Neural progenitor cell (in vitro differentiated cells): ENCODE data around the gene KCTD12. TPM values are rescaled to one million over a fixed set of nuclear protein-coding genes. Genes with fewer than 3 reads are reported as not detected.

Source experiments
- DNase-seq: peaks from one replicate; pipeline ENCODE4 v3.0.0-alpha.2; 2016; ENCODE audit warnings: low spot score
- H2AFZ ChIP-seq: fragments of 200-600 bp; sonication (generic); replicated peaks from 2 replicates; pipeline ENCODE4 v1.6.1; 2016; ENCODE audit warnings: antibody characterized with exemption
- H3F3A ChIP-seq: fragments of 200-600 bp; sonication (generic); 2 replicates; pipeline ENCODE4 v1.6.1; 2016; ENCODE audit warnings: antibody characterized with exemption, low read depth
- H3K27ac ChIP-seq: fragments of 200-600 bp; sonication (generic); 2 replicates; pipeline ENCODE4 v1.5.1; 2016; ENCODE audit warnings: mild to moderate bottlenecking
- H3K27me3 ChIP-seq: fragments of 200-600 bp; sonication (generic); 2 replicates; pipeline ENCODE4 v1.6.1; 2016; ENCODE audit warnings: mild to moderate bottlenecking, moderate library complexity
- H3K36me3 ChIP-seq: fragments of 200-600 bp; sonication (generic); 2 replicates; pipeline ENCODE4 v1.5.1; 2016
- H3K4me1 ChIP-seq: fragments of 200-600 bp; sonication (generic); 2 replicates; pipeline ENCODE4 v1.6.1; 2016; ENCODE audit warnings: mixed run types
- H3K4me2 ChIP-seq: fragments of 200-600 bp; sonication (generic); 2 replicates; pipeline ENCODE4 v1.6.1; 2016
- H3K4me3 ChIP-seq: fragments of 200-600 bp; sonication (generic); 2 replicates; pipeline ENCODE4 v1.5.1; 2016
- H3K79me2 ChIP-seq: fragments of 200-600 bp; sonication (generic); 2 replicates; pipeline ENCODE4 v1.6.1; 2016; ENCODE audit warnings: low read depth
- H3K9ac ChIP-seq: fragments of 200-600 bp; sonication (generic); 2 replicates; pipeline ENCODE4 v1.6.1; 2016
- H3K9me3 ChIP-seq: fragments of 200-600 bp; sonication (generic); 2 replicates; pipeline ENCODE4 v1.5.1; 2016; ENCODE audit warnings: low read depth
- H4K20me1 ChIP-seq: fragments of 200-600 bp; sonication (generic); 2 replicates; pipeline ENCODE4 v1.6.1; 2016; ENCODE audit warnings: low read depth
- H3K27ac Mint-ChIP-seq: 3 replicates; pipeline ENCODE4 v1.8.0; 2021; ENCODE audit warnings: mixed read lengths
- H3K27me3 Mint-ChIP-seq: 2 replicates; pipeline ENCODE4 v1.8.0; 2022; ENCODE audit warnings: low read depth, mild to moderate bottlenecking, inconsistent platforms, moderate library complexity, mixed read lengths; ENCODE audit not compliant: insufficient read depth
- H3K36me3 Mint-ChIP-seq: 3 replicates; pipeline ENCODE4 v1.8.0; 2021; ENCODE audit warnings: mixed read lengths
- H3K4me1 Mint-ChIP-seq: 3 replicates; pipeline ENCODE4 v1.8.0; 2021; ENCODE audit warnings: mixed read lengths
- H3K4me3 Mint-ChIP-seq: 3 replicates; pipeline ENCODE4 v1.8.0; 2021; ENCODE audit warnings: mild to moderate bottlenecking, moderate library complexity, mixed read lengths
- H3K9me3 Mint-ChIP-seq: 3 replicates; pipeline ENCODE4 v1.8.0; 2020; ENCODE audit warnings: mixed read lengths
- CTCF ChIP-seq: fragments of 200-600 bp; sonication (generic); IDR thresholded peaks from 2 replicates; pipeline ENCODE4 v1.5.1; 2017; ENCODE audit warnings: antibody characterized with exemption, mild to moderate bottlenecking
- EZH2 ChIP-seq: fragments of 200-600 bp; sonication (generic); IDR thresholded peaks from 2 replicates; pipeline ENCODE4 v1.6.1; 2017; ENCODE audit warnings: antibody characterized with exemption, mild to moderate bottlenecking, moderate library complexity
- EZH2phosphoT487 ChIP-seq: fragments of 200-600 bp; sonication (generic); IDR thresholded peaks from 2 replicates; pipeline ENCODE4 v1.6.1; 2017; ENCODE audit warnings: antibody characterized with exemption
- total RNA-seq: library from RNA; depleted of rRNA; stranded (reverse); fragments of >200 nt; gene quantifications from 2 replicates; pipeline ENCODE4 v1.2.3, GENCODE V29; 2015; ENCODE audit warnings: low replicate concordance

Gene KCTD12
- total RNA-seq, 1 donor from 2014 or later: 1.9 TPM

- Mint-ChIP-seq H3K4me1 (peaks cover 16% of the 10 kb centered on the region), H3K27me3 (no peaks in the 10 kb centered on the region), H3K4me3 (no peak overlapping the region), H3K36me3 (no peaks in the 10 kb centered on the region), H3K9me3 (no peaks in the 10 kb centered on the region), H3K27ac (no peak overlapping the region)
- no peak overlapping the region for H2AFZ ChIP-seq
- H3K4me2 ChIP-seq: no peak overlapping the region
- H3K36me3 ChIP-seq: no peaks in the 10 kb centered on the region
- TF ChIP-seq EZH2phosphoT487 (no peak), CTCF (no peak), EZH2 (no peak)
- no peaks in the 10 kb centered on the region for H3K79me2 ChIP-seq
- no peaks in the 10 kb centered on the region for H3K27me3 ChIP-seq
- H3K4me3 ChIP-seq: no peak overlapping the region
- no peak for DNase-seq
- no peaks in the 10 kb centered on the region for H3K4me1 ChIP-seq
- no peaks in the 10 kb centered on the region for H4K20me1 ChIP-seq
- H3K9me3 ChIP-seq: no peaks in the 10 kb centered on the region
- no peak overlapping the region for H3K9ac ChIP-seq
- H3F3A ChIP-seq: no peaks in the 10 kb centered on the region
- H3K27ac ChIP-seq: no peak overlapping the region
Observed at GRCh38 chr13:76832258-76832988, 53.8 kb downstream of the KCTD12 start.

- Histone ChIP-seq H3K27me3 (no peaks in the 10 kb centered on the region), H3K9ac (no peak overlapping the region), H3K4me2 (no peak overlapping the region), H2AFZ (no peak overlapping the region), H3K4me1 (no peaks in the 10 kb centered on the region), H4K20me1 (no peaks in the 10 kb centered on the region), H3K36me3 (no peaks in the 10 kb centered on the region), H3K4me3 (no peak overlapping the region), H3K9me3 (no peaks in the 10 kb centered on the region), H3K27ac (no peak overlapping the region), H3K79me2 (no peaks in the 10 kb centered on the region), H3F3A (no peaks in the 10 kb centered on the region)
- H3K9me3 Mint-ChIP-seq: no peaks in the 10 kb centered on the region
- H3K27me3 Mint-ChIP-seq: peaks cover 1% of the 10 kb centered on the region
- peaks cover 16% of the 10 kb centered on the region for H3K4me1 Mint-ChIP-seq
- DNase-seq: no peak
- TF ChIP-seq EZH2phosphoT487: no peak
- no peak for TF ChIP-seq EZH2
- no peak for TF ChIP-seq CTCF
- no peaks in the 10 kb centered on the region for H3K36me3 Mint-ChIP-seq
- no peak overlapping the region for H3K4me3 Mint-ChIP-seq
- H3K27ac Mint-ChIP-seq: no peak overlapping the region
Observed at GRCh38 chr13:76830805-76831204, 55.4 kb downstream of the KCTD12 start.

Other genes starting within 250 kb of the KCTD12 start
- not detected in 2 replicates for gene ACOD1, start 62.1 kb upstream of the KCTD12 start, total RNA-seq
- gene CLN5, start 105.7 kb upstream of the KCTD12 start, total RNA-seq: 14.3 and 28.5 TPM in 2 replicates
- 21.3 and 25.5 TPM in 2 replicates for gene FBXL3, start 140.8 kb upstream of the KCTD12 start, total RNA-seq